ENCODE data around the gene TRIM50. TPM values are rescaled to one million over a fixed set of nuclear protein-coding genes. Genes with fewer than 3 reads are reported as not detected.

Gene TRIM50
- total and polyA plus RNA-seq, 2 experiments from 2014 or later = 0.10 TPM; not detected in 1

DNA sequence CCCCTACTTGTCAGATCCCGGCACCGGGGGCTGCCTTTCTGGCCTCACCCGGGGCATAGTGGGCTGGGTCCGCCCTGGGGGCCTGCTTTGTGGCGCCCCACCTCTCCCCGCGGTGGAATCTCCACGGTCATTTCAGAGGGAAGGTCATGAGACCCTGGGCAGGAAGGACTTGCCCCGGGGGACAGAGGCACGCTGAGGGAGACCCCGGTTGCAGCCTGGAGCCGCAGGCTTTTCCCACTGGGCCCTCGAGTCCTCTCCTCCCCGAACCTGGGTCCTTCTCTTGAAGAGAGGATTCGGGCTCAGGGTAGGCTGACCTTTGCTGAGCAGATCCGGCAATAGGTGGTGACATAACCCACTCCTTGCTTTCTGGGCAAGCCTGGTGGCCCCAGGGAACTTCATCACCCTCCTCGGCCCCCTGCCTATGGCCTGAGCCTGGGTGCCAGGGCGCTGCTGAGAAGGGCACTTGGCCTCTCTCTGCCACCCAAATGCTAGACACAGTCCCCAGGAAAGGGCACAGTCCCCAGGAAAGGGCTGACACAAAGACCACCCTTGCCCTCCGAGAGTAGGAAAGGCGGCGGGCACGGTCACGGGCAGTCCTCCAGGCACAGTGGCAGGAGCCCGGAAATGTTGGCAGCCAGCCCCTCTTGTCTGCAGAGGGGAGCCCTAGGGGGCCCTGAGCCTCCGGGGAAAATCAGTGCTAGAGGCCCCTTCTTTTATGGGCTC lies 36.3 kb upstream of the TRIM50 start (continued):
- TF ChIP-seq, protein P1, sequence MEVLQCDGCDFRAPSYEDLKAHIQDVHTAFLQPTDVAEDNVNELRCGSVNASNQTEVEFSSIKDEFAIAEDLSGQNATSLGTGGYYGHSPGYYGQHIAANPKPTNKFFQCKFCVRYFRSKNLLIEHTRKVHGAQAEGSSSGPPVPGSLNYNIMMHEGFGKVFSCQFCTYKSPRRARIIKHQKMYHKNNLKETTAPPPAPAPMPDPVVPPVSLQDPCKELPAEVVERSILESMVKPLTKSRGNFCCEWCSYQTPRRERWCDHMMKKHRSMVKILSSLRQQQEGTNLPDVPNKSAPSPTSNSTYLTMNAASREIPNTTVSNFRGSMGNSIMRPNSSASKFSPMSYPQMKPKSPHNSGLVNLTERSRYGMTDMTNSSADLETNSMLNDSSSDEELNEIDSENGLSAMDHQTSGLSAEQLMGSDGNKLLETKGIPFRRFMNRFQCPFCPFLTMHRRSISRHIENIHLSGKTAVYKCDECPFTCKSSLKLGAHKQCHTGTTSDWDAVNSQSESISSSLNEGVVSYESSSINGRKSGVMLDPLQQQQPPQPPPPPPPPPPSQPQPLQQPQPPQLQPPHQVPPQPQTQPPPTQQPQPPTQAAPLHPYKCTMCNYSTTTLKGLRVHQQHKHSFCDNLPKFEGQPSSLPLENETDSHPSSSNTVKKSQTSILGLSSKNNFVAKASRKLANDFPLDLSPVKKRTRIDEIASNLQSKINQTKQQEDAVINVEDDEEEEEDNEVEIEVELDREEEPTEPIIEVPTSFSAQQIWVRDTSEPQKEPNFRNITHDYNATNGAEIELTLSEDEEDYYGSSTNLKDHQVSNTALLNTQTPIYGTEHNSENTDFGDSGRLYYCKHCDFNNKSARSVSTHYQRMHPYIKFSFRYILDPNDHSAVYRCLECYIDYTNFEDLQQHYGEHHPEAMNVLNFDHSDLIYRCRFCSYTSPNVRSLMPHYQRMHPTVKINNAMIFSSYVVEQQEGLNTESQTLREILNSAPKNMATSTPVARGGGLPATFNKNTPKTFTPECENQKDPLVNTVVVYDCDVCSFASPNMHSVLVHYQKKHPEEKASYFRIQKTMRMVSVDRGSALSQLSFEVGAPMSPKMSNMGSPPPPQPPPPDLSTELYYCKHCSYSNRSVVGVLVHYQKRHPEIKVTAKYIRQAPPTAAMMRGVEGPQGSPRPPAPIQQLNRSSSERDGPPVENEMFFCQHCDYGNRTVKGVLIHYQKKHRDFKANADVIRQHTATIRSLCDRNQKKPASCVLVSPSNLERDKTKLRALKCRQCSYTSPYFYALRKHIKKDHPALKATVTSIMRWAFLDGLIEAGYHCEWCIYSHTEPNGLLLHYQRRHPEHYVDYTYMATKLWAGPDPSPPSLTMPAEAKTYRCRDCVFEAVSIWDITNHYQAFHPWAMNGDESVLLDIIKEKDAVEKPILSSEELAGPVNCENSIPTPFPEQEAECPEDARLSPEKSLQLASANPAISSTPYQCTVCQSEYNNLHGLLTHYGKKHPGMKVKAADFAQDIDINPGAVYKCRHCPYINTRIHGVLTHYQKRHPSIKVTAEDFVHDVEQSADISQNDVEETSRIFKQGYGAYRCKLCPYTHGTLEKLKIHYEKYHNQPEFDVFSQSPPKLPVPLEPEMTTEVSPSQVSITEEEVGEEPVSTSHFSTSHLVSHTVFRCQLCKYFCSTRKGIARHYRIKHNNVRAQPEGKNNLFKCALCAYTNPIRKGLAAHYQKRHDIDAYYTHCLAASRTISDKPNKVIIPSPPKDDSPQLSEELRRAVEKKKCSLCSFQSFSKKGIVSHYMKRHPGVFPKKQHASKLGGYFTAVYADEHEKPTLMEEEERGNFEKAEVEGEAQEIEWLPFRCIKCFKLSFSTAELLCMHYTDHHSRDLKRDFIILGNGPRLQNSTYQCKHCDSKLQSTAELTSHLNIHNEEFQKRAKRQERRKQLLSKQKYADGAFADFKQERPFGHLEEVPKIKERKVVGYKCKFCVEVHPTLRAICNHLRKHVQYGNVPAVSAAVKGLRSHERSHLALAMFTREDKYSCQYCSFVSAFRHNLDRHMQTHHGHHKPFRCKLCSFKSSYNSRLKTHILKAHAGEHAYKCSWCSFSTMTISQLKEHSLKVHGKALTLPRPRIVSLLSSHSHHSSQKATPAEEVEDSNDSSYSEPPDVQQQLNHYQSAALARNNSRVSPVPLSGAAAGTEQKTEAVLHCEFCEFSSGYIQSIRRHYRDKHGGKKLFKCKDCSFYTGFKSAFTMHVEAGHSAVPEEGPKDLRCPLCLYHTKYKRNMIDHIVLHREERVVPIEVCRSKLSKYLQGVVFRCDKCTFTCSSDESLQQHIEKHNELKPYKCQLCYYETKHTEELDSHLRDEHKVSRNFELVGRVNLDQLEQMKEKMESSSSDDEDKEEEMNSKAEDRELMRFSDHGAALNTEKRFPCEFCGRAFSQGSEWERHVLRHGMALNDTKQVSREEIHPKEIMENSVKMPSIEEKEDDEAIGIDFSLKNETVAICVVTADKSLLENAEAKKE (CRISPR knock-in tag; IDR thresholded peaks at IDR 0.05) = no peak
- TF ChIP-seq NANOG (IDR thresholded peaks at IDR 0.05; ENCODE audit: borderline replicate concordance) (no peak), POLR2AphosphoS5 (IDR thresholded peaks at IDR 0.05; ENCODE audit: low read depth) (no peak), EZH2 (IDR thresholded peaks at IDR 0.05; ENCODE audit: low read depth, unreplicated experiment) (no peak), STAT1 (IDR thresholded peaks at IDR 0.05; ENCODE audit: unreplicated experiment) (no peak), JUNB (IDR thresholded peaks at IDR 0.05; ENCODE audit: unreplicated experiment) (no peak)
- TF ChIP-seq, protein P2, sequence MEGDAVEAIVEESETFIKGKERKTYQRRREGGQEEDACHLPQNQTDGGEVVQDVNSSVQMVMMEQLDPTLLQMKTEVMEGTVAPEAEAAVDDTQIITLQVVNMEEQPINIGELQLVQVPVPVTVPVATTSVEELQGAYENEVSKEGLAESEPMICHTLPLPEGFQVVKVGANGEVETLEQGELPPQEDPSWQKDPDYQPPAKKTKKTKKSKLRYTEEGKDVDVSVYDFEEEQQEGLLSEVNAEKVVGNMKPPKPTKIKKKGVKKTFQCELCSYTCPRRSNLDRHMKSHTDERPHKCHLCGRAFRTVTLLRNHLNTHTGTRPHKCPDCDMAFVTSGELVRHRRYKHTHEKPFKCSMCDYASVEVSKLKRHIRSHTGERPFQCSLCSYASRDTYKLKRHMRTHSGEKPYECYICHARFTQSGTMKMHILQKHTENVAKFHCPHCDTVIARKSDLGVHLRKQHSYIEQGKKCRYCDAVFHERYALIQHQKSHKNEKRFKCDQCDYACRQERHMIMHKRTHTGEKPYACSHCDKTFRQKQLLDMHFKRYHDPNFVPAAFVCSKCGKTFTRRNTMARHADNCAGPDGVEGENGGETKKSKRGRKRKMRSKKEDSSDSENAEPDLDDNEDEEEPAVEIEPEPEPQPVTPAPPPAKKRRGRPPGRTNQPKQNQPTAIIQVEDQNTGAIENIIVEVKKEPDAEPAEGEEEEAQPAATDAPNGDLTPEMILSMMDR (conservative IDR thresholded peaks at IDR 0.05; ENCODE audit: low read depth in 2 of 2) = no peak

All from GM23338 (cell line).